Measurements from ENCODE around the gene CENPP. TPM values are rescaled to one million over a fixed set of nuclear protein-coding genes. Genes with fewer than 3 reads are reported as not detected.

Gene CENPP
- polyA plus RNA-seq, 2 of the 4 experiments (the other 2 are of a cell fraction) = 7.2 to 13.4 TPM

DNA sequence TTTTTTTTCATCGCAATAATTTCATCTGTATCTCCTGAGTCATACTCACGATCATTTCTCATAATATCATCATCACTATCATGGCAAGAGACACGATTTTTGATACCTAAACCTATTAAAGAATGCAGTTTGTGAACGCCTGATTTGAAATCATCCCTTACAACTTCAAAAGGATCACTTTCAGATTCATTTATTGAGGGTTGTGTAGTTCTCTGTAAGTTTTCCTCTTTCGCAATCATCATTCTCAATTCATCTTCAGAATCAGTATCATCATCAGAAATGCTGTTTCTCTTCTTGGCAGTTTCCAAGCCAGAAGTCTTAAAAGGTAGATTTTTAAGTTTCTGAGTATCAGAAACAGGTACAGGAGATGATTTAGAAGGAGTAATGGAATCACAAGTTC is 10.3 kb upstream of the CENPP start:
- Histone ChIP-seq H3K4me3 (no peak overlapping the region), H3K4me1 (no peaks in the 10 kb centered on the region), H3K27ac (no peak overlapping the region), H3K9me3 (no peaks in the 10 kb centered on the region), H3K4me2 (no peak overlapping the region)
- no peak for ATAC-seq
- no peak for FAIRE-seq
- TF ChIP-seq HEYL (CRISPR knock-in tag; IDR thresholded peaks at IDR 0.05) (no peak), CEBPB (IDR thresholded peaks at IDR 0.05) (peak; percentile 28 to 39; a peak in 2 of 4 replicates)
- WGBS (ENCODE audit: missing lambda C conversion rate) = 92% methylated on average over 5 of the region's 5 CpGs
- ChIA-PET POLR2A (no interaction called here), CTCF (interaction anchor here (0.6 kb wide), 1 partner anchor 978 kb away, joined by 3 read pairs; no protein-coding TSS in a partner anchor)
- no peak for DNase-seq (ENCODE audit: low read depth in 1 of 2, low spot score in 1 of 2)

DNA sequence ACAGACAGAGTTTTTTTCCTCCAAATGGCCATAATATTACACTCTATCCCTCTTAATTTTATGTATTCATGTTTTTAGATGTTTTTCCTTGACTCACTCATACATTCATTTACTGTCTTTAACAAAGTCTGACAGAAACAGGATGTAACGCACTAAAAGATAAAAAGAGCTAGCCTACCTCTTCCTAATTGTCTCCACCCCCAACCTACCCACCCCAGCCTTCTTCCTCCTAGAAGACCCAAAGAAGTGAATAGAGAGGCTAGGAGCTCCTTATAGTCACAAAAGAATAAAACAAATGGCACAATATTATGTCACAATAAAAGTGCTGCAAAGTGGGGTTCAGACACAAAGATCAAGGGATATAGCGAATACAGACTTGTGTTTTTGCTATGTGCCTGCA is 1.3 kb upstream of the CENPP start:
- no peak for TF ChIP-seq KDM1A (IDR thresholded peaks at IDR 0.05; ENCODE audit: low read depth)
- TF ChIP-seq, protein P1, sequence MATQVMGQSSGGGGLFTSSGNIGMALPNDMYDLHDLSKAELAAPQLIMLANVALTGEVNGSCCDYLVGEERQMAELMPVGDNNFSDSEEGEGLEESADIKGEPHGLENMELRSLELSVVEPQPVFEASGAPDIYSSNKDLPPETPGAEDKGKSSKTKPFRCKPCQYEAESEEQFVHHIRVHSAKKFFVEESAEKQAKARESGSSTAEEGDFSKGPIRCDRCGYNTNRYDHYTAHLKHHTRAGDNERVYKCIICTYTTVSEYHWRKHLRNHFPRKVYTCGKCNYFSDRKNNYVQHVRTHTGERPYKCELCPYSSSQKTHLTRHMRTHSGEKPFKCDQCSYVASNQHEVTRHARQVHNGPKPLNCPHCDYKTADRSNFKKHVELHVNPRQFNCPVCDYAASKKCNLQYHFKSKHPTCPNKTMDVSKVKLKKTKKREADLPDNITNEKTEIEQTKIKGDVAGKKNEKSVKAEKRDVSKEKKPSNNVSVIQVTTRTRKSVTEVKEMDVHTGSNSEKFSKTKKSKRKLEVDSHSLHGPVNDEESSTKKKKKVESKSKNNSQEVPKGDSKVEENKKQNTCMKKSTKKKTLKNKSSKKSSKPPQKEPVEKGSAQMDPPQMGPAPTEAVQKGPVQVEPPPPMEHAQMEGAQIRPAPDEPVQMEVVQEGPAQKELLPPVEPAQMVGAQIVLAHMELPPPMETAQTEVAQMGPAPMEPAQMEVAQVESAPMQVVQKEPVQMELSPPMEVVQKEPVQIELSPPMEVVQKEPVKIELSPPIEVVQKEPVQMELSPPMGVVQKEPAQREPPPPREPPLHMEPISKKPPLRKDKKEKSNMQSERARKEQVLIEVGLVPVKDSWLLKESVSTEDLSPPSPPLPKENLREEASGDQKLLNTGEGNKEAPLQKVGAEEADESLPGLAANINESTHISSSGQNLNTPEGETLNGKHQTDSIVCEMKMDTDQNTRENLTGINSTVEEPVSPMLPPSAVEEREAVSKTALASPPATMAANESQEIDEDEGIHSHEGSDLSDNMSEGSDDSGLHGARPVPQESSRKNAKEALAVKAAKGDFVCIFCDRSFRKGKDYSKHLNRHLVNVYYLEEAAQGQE (IDR thresholded peaks at IDR 0.05) = no peak
- TF ChIP-seq MAZ (IDR thresholded peaks at IDR 0.05; ENCODE audit: borderline replicate concordance, low read depth, low read length) = no peak
- TF ChIP-seq PHF8 (IDR thresholded peaks at IDR 0.05; ENCODE audit: borderline replicate concordance, low read depth) = no peak
- TF ChIP-seq, protein P2, sequence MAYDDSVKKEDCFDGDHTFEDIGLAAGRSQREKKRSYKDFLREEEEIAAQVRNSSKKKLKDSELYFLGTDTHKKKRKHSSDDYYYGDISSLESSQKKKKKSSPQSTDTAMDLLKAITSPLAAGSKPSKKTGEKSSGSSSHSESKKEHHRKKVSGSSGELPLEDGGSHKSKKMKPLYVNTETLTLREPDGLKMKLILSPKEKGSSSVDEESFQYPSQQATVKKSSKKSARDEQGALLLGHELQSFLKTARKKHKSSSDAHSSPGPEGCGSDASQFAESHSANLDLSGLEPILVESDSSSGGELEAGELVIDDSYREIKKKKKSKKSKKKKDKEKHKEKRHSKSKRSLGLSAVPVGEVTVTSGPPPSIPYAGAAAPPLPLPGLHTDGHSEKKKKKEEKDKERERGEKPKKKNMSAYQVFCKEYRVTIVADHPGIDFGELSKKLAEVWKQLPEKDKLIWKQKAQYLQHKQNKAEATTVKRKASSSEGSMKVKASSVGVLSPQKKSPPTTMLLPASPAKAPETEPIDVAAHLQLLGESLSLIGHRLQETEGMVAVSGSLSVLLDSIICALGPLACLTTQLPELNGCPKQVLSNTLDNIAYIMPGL (CRISPR knock-in tag; IDR thresholded peaks at IDR 0.05; ENCODE audit: borderline replicate concordance) = no peak
- TF ChIP-seq, protein P3, sequence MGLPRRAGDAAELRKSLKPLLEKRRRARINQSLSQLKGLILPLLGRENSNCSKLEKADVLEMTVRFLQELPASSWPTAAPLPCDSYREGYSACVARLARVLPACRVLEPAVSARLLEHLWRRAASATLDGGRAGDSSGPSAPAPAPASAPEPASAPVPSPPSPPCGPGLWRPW (IDR thresholded peaks at IDR 0.05) = no peak
- no peak for TF ChIP-seq RFX5 (IDR thresholded peaks at IDR 0.05)
- TF ChIP-seq NFE2L2 (conservative IDR thresholded peaks at IDR 0.05; ENCODE audit: low read length) = no peak
- WGBS (ENCODE audit: missing lambda C conversion rate) = 37% methylated on average over 2 of the region's 2 CpGs

DNA sequence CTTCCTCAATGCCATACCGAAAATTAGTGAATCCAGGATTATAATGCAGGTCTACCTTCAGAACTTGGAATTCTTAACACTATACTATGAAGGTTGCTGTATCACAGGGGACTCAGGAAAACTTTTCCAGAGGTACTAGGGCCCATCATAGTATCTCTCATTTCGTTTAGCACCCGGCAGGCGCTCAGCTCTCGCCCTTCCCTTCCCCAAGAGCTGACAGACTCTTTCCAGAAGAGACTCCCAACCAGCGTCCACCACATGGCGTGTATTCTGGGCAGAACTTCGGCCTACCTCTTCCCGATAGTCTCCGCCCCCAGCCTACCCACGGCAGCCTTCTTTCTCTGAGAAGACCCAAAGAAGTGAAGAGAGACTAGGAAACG is 874 bp upstream of the CENPP start:
- POLR2A ChIA-PET = interaction anchor here (1.1 to 2.2 kb wide), 3 partner anchors 33 to 440 kb away, joined by 3 to 10 read pairs (median 5); partner anchors contain the start of genes BICD2 and IPPK
- H3K4me2 ChIP-seq = peak overlapping the region; percentile 92
- CTCF ChIA-PET = interaction anchor here (0.5 to 3.8 kb wide), 4 partner anchors 9 to 185 kb away, joined by 3 to 21 read pairs (median 4); no protein-coding TSS in a partner anchor
- WGBS (ENCODE audit: missing lambda C conversion rate) = 1% methylated on average over 12 of the region's 12 CpGs
- ATAC-seq (peak; percentile 75 to 76), DNase-seq (ENCODE audit: low read depth in 1 of 2, low spot score in 1 of 2) (no peak), FAIRE-seq (no peak)
- peak overlapping the region; percentile 98 to 99 for H3K27ac ChIP-seq
- peaks cover 17% of the 10 kb centered on the region for H3K4me1 ChIP-seq
- TF ChIP-seq RAD21 (conservative IDR thresholded peaks at IDR 0.05 in 1 of 2, IDR thresholded peaks at IDR 0.05 in 1 of 2) (no peak), PHF8 (IDR thresholded peaks at IDR 0.05; ENCODE audit: borderline replicate concordance, low read depth) (peak; percentile 91; the same call in 1 of the 2 replicates), EHF (CRISPR knock-in tag; IDR thresholded peaks at IDR 0.05) (no peak)
- peak overlapping the region; percentile 60 for H3K4me3 ChIP-seq
- H3K9me3 ChIP-seq = no peaks in the 10 kb centered on the region

More for the DNA sequence above, 1.3 kb upstream of the CENPP start:
- ATAC-seq (no peak), FAIRE-seq (no peak), DNase-seq (ENCODE audit: low read depth in 1 of 2, low spot score in 1 of 2) (no peak)
- peak overlapping the region; percentile 92 for H3K4me2 ChIP-seq
- ChIA-PET CTCF (interaction anchor here (0.5 to 3.8 kb wide), 3 partner anchors 84 to 185 kb away, joined by 3 to 21 read pairs (median 3); no protein-coding TSS in a partner anchor), POLR2A (interaction anchor here (2.2 kb wide), 1 partner anchor 346 kb away, joined by 10 read pairs; the partner anchor contains the start of gene IPPK)
- H3K9me3 ChIP-seq = no peaks in the 10 kb centered on the region
- H3K4me3 ChIP-seq = peak overlapping the region; percentile 60
- H3K27ac ChIP-seq = peak overlapping the region; percentile 98 to 99
- peaks cover 17% of the 10 kb centered on the region for H3K4me1 ChIP-seq

Data from A549 (cell line).